Midbrain (tissue), 1 donor: Measurements from ENCODE around the gene MAP3K12.
"Not testable (repeated sequence)": the region's sequence is repeated elsewhere in the genome, so short reads cannot be mapped to it uniquely, and the experiment has no call there.

ENCODE experiments used
- DNase-seq: peaks from one replicate; lab custom pipeline; 2025; lab: John Stamatoyannopoulos, UW

MAP3K12 gene

DNA sequence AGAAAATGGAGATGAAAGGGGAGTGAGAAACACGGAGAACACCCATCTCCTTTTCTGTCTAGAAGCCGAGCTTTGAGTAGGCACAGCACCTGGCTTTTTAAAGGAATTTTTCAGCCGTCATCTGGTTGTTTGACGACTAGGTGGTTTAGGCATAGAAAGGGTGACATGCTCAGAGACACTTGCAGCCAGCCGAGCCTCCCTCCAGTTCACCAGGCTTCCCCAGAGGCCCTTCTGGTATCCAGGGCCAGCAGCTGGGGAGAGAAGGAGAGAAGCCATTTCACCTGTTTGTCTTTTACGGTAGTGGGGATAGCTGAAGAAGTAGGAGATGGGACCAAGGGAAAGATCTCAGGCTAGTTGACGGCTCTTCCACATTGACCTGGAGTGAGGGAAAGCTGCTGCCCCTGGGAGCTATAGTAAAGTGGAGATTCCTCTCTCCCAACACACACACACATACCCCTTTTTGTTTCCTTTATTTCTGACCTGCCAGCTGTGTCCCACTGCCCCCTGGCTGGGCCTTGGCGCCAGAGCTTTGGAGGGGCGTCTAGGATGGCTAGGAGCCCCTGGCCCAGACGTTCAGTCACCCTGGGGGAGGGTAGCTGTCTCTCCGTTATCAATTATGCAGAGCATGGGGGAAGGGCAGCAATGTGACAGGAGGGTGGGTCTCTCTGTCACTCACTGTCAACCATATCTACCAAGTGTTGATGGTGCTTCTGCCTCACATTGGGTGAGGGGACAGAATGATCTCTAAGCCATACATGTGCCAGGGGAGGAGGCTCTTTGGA, 5.5 kb downstream of the MAP3K12 start:
- peak; percentile 36 for DNase-seq

DNA sequence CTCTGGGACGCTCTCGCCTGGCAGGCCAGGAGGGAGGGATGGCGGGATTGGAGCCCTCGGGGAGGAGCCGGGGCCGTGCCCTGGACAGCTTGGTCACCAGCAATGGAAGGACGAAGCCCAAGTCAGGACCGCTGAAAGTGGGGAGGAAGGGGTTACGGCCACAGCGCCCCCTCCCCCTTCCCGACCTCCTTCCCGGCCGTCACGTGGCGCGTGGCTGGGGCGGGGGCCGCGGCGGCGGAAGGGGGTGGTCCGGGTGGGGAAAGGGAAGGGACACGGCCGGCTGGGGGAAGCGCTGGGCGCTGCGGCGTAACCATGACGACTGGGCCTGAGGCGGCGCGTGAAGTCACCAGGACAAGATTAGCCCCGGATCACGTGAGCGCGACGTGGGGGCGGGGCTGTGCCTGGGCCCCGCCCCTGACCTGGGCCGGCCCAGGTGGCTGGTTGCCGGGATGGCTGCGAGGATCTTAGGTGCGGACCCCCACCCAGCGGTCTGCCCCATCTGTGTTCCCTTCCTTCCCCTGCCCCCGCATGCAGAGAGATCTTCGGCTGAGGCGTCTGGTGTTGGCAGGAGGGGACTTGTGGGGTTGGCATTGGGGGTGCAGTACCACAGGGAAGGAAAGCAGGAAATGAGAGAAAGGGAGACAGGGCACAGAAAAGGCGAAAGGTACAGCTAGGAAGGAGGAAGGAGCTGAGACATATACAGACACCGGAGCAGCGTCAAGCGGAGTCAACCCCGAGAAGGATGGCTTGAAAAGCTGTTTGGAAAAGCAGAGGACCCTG, 6.2 kb downstream of the MAP3K12 start:
- DNase-seq = peak; percentile 97

DNA sequence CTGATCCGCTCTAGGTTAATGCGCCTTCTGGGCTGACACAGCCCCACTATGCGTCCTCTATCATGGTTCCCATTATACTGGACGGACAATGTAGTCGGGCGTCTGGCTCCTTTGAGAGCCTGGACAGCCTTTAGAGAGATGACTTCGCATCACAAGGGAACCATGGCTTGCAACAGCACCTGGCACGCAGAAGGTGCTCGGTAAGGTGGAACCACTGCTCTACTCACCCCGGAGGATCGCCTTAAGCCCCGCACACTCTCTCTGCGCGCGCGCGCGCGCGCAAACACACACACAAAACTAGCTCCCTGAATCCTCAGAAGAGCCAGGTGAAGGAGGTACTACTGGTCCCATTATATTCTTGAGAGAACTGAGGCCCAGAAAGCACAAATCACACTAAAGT, 7.1 kb downstream of the MAP3K12 start:
- DNase-seq = no peak

GRCh38 chr12:53489242-53489864, 9.9 kb downstream of the MAP3K12 start:
- no peak for DNase-seq

GRCh38 chr12:53486736-53487487, 12.3 kb downstream of the MAP3K12 start:
- no peak for DNase-seq

GRCh38 chr12:53485955-53486735, 13.1 kb downstream of the MAP3K12 start:
- no peak for DNase-seq

DNA sequence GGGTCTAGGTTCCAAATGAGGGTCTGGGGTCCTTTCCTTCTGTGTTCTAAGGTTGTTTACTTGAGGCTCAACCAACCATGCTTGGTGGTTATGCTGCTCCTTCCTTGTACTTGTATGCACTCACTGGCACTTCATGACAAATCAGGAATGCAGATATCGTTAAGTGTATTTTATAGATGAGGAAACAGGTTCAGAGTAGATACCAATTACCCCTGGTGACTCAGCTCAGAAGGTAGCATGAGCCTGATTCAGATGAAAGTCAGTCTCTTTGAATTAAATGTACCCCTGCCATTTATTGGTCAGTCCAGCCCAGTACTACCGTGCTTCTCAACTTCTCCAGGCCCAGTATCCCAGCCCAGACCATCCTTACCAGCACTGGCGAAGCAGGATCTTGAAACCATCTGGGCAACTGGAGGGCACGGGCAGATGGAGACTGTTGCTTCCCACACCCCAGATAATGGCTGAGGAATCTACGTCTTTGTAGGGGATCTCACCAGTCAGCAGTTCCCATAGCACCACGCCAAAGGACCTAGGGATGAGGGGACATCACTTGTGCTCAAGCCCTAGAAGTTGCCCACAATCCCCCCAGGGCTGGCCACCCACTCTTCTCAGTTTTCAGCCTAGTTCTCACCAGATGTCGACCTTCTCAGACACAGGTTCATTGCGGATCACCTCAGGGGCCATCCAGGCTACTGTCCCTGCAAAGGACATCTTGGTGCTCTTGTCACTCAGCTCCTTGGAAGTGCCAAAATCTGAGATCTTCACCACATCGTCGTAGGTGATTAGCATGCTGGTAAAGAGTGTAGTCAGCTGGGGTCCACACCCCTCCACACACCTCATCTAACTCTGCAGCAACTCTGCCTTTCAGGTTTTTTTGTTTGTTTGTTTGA, 14.3 kb downstream of the MAP3K12 start:
- DNase-seq = no peak

DNA sequence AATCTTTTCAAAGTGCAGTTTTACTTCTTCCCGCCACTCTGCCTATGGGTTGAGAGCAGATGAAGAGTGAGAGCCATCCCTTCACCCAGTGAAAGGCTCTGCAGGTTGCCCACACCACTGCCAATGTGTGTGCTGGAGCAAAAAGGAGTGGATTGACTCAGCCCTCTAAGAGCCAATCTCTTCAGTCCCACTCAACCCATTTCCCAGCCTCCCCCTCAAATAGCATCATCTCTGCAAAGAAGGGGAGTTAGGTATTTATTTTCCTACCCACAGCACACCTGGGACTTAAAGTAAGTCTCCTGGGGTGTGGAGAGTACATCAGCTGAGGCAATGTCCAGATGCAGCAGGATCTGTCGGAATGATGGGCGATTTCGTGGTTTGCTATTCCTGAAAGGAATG, 15.3 kb downstream of the MAP3K12 start:
- no peak for DNase-seq

- DNase-seq = no peak
These were observed 15.9 kb downstream of the MAP3K12 start for GRCh38 chr12:53483225-53483978.

DNA sequence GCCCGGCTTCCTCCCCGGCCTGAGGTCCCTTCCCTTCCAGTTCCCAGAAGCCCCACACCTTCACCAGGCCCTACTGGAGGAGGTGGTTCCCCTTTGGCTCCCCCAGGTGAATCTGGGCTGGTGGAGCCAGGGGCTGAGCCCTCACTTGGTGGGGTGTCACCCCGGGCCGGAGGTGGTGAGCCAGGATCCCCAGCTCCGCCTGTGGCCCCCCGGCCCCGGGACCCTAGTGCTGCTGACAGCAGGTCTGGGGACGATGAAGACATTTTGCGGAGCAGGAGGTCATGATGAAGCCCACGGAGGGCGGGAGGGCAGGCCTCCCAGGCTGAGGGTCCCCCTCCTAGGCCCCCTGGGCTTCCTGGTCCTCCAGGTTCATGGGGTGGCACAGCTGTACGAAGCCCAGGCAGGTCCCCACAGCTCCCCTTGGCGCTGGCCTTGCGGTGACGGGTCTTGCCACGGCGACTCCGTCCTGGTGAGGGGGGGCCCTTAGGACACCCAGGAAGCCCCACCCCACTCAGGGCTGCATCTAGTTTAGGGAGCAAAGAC, 16.6 kb downstream of the MAP3K12 start:
- no peak for DNase-seq

- no peak for DNase-seq
These were observed 17.2 kb downstream of the MAP3K12 start for GRCh38 chr12:53481939-53482586.

DNA sequence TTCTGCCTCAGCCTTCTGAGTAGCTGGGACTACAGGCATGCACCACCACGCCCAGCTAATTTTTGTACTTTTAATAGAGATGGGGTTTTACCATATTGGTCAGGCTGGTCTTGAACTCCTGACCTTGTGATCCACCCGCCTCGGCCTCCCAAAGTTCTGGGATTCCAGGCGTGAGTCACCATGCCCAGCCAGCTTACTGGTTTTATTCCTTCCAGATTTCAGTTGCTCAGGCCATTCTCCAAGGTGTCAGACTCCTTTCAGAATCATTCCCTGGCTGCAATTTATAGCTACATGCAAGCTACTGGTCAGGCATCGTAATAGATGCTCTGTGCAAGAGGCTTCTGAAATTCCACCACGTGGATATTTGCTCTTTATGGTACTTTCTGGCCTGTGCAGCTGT, 17.8 kb downstream of the MAP3K12 start:
- DNase-seq = not testable (repeated sequence)

DNA sequence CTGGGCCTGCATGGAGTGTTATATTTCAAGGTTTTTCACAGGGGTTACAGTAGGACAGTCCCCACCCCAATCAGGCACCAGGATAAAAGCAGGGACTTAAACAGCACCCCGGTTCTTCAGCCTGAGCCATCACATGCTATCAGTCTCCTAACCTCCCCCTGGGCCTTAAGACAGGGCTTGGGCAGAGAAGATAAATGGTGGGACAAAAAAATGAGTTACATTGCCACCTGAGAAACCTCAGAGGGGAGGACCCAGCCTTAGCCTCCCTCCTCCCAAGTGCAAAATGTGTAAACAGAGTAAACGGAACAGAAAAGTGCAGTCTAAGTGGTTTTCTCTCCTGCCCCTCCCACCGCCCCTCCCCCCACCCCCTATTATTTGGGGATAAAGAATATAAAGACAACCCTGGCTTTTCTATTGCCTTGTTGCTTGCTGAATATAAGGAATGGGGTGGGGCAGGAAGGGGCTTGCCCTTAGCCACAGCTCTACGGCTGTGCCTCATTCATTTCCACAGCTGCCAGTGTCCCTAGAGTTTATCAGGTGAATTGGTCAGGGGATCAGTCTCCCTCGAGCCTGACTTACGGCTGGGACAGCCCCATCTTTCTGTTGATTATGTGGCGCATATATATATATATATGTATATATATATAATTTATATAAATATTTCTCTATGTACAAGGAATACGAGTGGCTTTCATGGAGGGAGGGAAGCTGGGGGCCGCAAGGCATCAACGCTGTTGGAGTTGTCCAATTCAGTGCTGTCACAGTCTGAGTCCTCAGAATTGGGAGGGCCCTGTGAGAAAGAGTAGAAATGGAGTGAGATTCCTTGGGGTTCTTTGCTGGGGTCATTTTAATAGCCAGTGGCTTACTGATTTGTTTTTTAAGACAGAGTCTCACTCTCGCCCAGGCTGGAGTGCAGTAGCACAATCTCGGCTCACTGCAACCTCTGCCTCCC, 18.5 kb downstream of the MAP3K12 start:
- no peak for DNase-seq

DNA sequence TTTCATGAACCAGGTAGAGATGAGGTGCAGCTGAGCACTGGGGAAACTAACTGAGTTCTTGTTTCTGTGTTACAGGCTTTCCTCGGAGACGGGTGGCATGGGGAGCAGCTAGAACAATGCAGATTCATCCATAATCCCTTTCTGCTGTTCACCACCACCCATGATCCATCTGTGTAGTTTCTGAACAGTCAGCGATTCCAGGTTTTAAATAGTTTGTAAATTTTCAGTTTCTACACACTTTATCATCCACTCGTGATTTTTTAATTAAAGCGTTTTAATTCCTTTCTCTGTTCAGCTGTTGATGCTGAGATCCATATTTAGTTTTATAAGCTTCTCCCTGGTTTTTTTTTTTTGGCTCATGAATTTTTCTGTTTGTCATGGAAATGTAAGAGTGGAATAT, 19.9 kb downstream of the MAP3K12 start:
- no peak for DNase-seq

GRCh38 chr12:53478865-53479264, 20.4 kb downstream of the MAP3K12 start:
- DNase-seq = no peak

DNA sequence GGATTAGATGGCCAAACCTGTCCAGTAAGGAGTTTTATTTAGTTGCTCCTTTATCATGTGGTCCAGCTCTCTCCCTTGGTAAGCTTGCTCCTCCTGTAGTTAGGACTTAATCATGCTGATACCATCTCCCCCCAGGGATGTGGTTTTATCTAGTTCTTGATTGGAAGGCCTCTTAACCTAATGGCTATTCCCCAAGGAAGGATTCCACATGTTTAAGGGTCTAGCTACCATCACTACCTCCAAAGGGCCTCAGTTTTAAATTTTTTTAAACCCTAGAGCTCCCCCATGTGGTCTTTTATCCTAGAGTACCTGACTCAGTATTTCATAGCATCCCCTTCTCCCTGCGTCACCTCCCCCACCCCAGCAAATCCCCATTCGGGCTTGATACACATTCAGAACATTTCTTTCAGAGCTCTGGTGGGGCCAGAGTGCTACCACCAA, 22.5 kb downstream of the MAP3K12 start:
- no peak for DNase-seq

- DNase-seq = no peak
These were observed 24.4 kb downstream of the MAP3K12 start for GRCh38 chr12:53474819-53475218.

DNA sequence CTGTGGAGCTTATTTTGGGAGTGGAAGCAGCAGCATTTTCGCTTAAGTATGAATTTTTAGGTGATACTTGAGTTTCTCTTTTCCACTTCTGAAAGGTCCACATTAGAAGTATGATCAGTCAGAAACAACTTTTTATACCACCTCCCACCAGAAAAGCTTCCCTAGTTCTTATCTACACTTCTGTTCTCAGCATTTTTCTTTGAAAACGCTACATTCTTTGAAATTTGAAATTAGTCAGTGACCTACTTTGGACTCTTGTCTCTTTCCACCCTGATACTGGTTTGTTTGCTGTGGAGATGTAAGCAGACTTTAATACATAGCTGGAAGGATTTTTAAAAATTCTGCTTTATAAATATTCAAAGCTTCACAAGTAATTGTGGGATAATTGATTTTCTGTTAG, 25.2 kb downstream of the MAP3K12 start:
- DNase-seq = no peak
